CD8-positive, alpha-beta memory T cell (primary cell): Measurements from ENCODE around the gene NHLRC2. TPM values are rescaled to one million over a fixed set of nuclear protein-coding genes. Genes with fewer than 3 reads are reported as not detected.
"Not testable (repeated sequence)": the region's sequence is repeated elsewhere in the genome, so short reads cannot be mapped to it uniquely, and the experiment has no call there.

Source experiments
- CTCF ChIA-PET: fragments of 350-600 bp; sonication (Branson Sonifier 250); formaldehyde crosslinking; loops from one replicate; lab custom pipeline; 2021; ENCODE audit warnings: antibody characterized with exemption; lab: Charles Lee
- POLR2A ChIA-PET: fragments of 350-600 bp; sonication (Branson Sonifier 250); formaldehyde crosslinking; loops from one replicate; lab custom pipeline; 2021; ENCODE audit warnings: antibody characterized with exemption; lab: Charles Lee
- DNase-seq, 5 donors: peaks; one replicate each; pipeline versions ENCODE4 v3.0.0 to v3.0.0-alpha.2; 2020 to 2022; ENCODE audit warnings: mixed read lengths in 1 of 5
- H3K27ac ChIP-seq: one replicate; pipeline ENCODE4 v1.7.0; 2013; ENCODE audit warnings: low read depth, mild to moderate bottlenecking, low read length, moderate library complexity
- H3K27me3 ChIP-seq: 2 replicates; pipeline ENCODE4 v1.7.0; 2013; ENCODE audit warnings: low read length, mild to moderate bottlenecking; ENCODE audit not compliant: insufficient read depth, poor library complexity, severe bottlenecking
- H3K36me3 ChIP-seq: 2 replicates; pipeline ENCODE4 v1.7.0; 2013; ENCODE audit warnings: mild to moderate bottlenecking, low read length, moderate library complexity; ENCODE audit not compliant: insufficient read depth
- H3K4me1 ChIP-seq: 2 replicates; pipeline ENCODE4 v1.7.0; 2013; ENCODE audit warnings: mild to moderate bottlenecking, low read length, moderate library complexity; ENCODE audit not compliant: insufficient read depth
- H3K4me3 ChIP-seq: 2 replicates; pipeline ENCODE4 v1.7.0; 2013; ENCODE audit warnings: mild to moderate bottlenecking, low read length
- H3K9me3 ChIP-seq: 2 replicates; pipeline ENCODE4 v1.7.0; 2013; ENCODE audit warnings: mild to moderate bottlenecking, low read length
- H3K27ac Mint-ChIP-seq, 8 donors: one replicate each; pipeline ENCODE4 v1.8.0; 2020 to 2021; ENCODE audit warnings: mixed read lengths in 8 of 8, mild to moderate bottlenecking in 6 of 8, inconsistent platforms in 3 of 8, moderate library complexity in 3 of 8
- H3K27me3 Mint-ChIP-seq, 2 donors: one replicate each; pipeline ENCODE4 v1.8.0; 2020 to 2021; ENCODE audit warnings: mixed read lengths in 2 of 2, mild to moderate bottlenecking in 1 of 2, moderate library complexity in 1 of 2
- H3K36me3 Mint-ChIP-seq, 3 donors: one replicate each; pipeline ENCODE4 v1.8.0; 2020 to 2021; ENCODE audit warnings: mixed read lengths in 3 of 3, inconsistent platforms in 1 of 3, mild to moderate bottlenecking in 1 of 3
- H3K4me1 Mint-ChIP-seq, 3 donors: one replicate each; pipeline ENCODE4 v1.8.0; 2020 to 2021; ENCODE audit warnings: mixed read lengths in 3 of 3, inconsistent platforms in 1 of 3, mild to moderate bottlenecking in 1 of 3
- H3K4me3 Mint-ChIP-seq, 7 donors: one replicate each; pipeline ENCODE4 v1.8.0; 2020 to 2021; ENCODE audit warnings: mixed read lengths in 7 of 7, mild to moderate bottlenecking in 6 of 7, moderate library complexity in 4 of 7, inconsistent platforms in 2 of 7
- H3K9me3 Mint-ChIP-seq, 5 donors: one replicate each; pipeline ENCODE4 v1.8.0; 2020 to 2022; ENCODE audit warnings: mixed read lengths in 5 of 5, mild to moderate bottlenecking in 3 of 5, moderate library complexity in 2 of 5, inconsistent platforms in 1 of 5
- polyA plus RNA-seq: library from polyadenylated mRNA; unstranded; fragments of 300-500 nt; fragmentation: Illumina TruSeq; gene quantifications from one replicate; pipeline ENCODE4 v1.2.3, GENCODE V29; 2021
- total RNA-seq, 2 experiments: library from RNA; stranded (reverse); gene quantifications; one replicate each; pipeline ENCODE4 v1.2.3, GENCODE V29; 2021

Gene NHLRC2
- total and polyA plus RNA-seq, 3 experiments from 2014 or later: 7.3 to 33.1 (median 30.8) TPM

DNA sequence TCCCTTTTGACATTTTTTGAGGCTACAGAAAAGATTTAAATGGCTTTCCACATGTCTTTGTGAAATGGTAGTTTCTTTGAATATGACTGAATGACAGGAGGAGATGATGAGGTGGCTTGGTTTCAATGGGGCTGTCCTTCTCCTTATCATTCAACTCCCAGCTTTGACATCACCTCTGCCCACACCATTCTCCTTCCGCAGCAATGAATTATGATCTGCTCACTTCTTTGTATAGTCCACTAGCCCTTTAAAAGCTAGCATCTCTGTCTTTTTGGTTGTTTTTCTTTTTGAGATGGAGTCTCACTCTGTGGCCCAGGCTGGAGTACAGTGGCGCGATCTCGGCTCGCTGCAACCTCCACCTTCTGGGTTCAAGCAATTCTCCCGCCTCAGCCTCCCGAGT, 32.3 kb upstream of the NHLRC2 start:
- Mint-ChIP-seq H3K27me3 (peaks cover 2 to 16% of the 10 kb centered on the region in 2 donors), H3K4me3 (no peak overlapping the region), H3K27ac (no peak overlapping the region), H3K36me3 (no peaks in the 10 kb centered on the region), H3K4me1 (no peaks in the 10 kb centered on the region), H3K9me3 (no peaks in the 10 kb centered on the region)
- no peak for DNase-seq
- no peaks in the 10 kb centered on the region for H3K9me3 ChIP-seq
- H3K36me3 ChIP-seq: no peaks in the 10 kb centered on the region
- CTCF ChIA-PET: no interaction called here
- H3K4me1 ChIP-seq: no peaks in the 10 kb centered on the region
- no peaks in the 10 kb centered on the region for H3K27me3 ChIP-seq
- POLR2A ChIA-PET: no interaction called here
- H3K4me3 ChIP-seq: no peak overlapping the region
- H3K27ac ChIP-seq: no peak overlapping the region

DNA sequence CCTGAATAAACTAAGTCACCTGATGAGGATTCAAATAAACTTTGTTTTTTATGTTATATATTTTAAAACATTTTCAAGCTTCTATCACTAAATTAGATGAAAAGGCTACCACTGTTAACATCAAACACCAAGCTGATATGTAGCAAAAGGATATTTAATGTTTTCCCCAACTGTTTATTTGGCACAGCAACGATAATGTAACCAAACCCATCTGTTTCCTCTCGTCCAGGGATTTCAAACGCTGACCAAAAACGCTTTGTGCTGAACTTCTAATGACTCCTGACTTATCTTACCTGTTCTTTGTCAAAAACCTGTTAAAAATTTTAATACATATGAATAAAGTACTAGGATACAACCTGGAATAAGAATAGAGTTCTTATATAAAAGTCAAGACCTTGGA, 31.1 kb upstream of the NHLRC2 start:
- H3K27ac Mint-ChIP-seq: no peak overlapping the region
- H3K36me3 ChIP-seq: no peaks in the 10 kb centered on the region
- no peak overlapping the region for H3K4me3 Mint-ChIP-seq
- H3K36me3 Mint-ChIP-seq: no peaks in the 10 kb centered on the region
- H3K9me3 Mint-ChIP-seq: no peaks in the 10 kb centered on the region
- H3K27me3 ChIP-seq: no peaks in the 10 kb centered on the region
- ChIA-PET CTCF (no interaction called here), POLR2A (no interaction called here)
- H3K9me3 ChIP-seq: no peaks in the 10 kb centered on the region
- H3K27ac ChIP-seq: no peak overlapping the region
- H3K4me3 ChIP-seq: no peak overlapping the region
- no peak for DNase-seq
- peaks cover 0 to 16% of the 10 kb centered on the region in 2 donors for H3K27me3 Mint-ChIP-seq
- H3K4me1 ChIP-seq: no peaks in the 10 kb centered on the region
- no peaks in the 10 kb centered on the region for H3K4me1 Mint-ChIP-seq

DNA sequence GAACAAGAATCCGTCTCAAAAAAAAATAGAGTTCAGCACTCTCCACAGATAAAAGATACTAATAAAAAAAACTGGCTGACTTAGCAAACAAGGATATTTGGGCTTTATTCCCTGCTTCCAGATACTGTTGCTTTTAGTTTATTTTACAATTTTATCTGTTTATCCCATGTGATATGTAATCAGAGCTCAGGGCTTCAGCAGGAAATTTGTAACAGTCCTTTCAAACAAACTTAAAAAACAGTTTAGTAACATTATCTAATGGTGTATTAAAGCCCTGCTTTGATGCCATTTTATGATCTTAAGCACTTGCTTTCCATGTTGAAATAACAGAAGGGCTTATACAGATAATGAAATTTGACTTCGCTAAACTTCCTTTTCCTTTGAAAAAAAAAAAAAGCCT, 28.7 kb upstream of the NHLRC2 start:
- H3K4me3 Mint-ChIP-seq: no peak overlapping the region
- ChIA-PET CTCF (no interaction called here), POLR2A (no interaction called here)
- H3K27ac Mint-ChIP-seq: no peak overlapping the region
- H3K4me1 Mint-ChIP-seq: no peaks in the 10 kb centered on the region
- DNase-seq: no peak
- H3K27me3 ChIP-seq: no peaks in the 10 kb centered on the region
- no peaks in the 10 kb centered on the region for H3K9me3 ChIP-seq
- no peaks in the 10 kb centered on the region for H3K36me3 ChIP-seq
- H3K9me3 Mint-ChIP-seq: no peaks in the 10 kb centered on the region
- H3K4me1 ChIP-seq: no peaks in the 10 kb centered on the region
- peaks cover 0 to 16% of the 10 kb centered on the region in 2 donors for H3K27me3 Mint-ChIP-seq
- no peak overlapping the region for H3K4me3 ChIP-seq
- H3K27ac ChIP-seq: no peak overlapping the region
- H3K36me3 Mint-ChIP-seq: no peaks in the 10 kb centered on the region

DNA sequence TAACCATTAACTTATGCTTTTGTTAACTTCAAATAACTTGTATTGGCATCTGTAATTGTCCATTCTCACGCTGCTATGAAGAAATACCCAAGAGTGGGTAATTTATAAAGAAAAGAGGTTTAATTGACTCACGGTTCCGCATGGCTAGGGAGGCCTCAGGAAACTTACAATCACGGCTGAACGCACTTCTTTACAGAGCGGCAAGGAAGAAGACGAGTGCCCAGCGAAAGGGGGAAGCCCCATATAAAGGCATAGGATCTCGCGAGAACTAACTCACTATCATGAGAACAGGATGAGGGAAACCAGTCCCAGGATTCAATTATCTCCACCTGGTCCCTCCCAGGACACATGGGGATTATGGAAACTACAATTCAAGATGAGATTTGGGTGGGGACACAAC, 25.9 kb upstream of the NHLRC2 start:
- H3K27me3 Mint-ChIP-seq, H3K4me1 Mint-ChIP-seq, H3K36me3 ChIP-seq, DNase-seq, H3K9me3 ChIP-seq, H3K4me3 Mint-ChIP-seq, CTCF ChIA-PET, H3K4me1 ChIP-seq, H3K27ac ChIP-seq, H3K9me3 Mint-ChIP-seq, H3K27me3 ChIP-seq, H3K4me3 ChIP-seq, H3K36me3 Mint-ChIP-seq, POLR2A ChIA-PET: not testable (repeated sequence)
- peak overlapping the region in 1 of 8 donors; percentile 54 for H3K27ac Mint-ChIP-seq

DNA sequence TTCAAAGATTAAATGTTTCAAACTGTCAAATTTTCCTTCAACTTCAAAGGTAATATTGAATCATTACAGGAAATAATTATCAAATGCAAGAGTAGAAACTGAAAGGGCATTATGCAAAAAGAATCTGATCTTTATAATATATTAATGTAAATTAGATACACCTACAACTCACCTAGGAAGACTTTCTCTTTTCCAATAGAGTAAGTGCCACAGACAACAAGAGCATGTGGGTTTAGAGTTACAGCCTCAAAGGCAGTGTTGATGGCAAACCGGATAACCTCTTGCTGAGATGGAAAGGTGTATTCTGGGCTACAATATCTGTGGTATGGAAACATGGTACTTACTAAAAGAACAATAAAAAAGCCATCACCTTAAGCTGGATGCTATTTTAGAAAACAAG, 12.3 kb upstream of the NHLRC2 start:
- Histone ChIP-seq H3K9me3 (no peaks in the 10 kb centered on the region), H3K4me3 (no peak overlapping the region), H3K27ac (no peak overlapping the region), H3K27me3 (no peaks in the 10 kb centered on the region), H3K4me1 (no peaks in the 10 kb centered on the region), H3K36me3 (no peaks in the 10 kb centered on the region)
- ChIA-PET CTCF (no interaction called here), POLR2A (no interaction called here)
- Mint-ChIP-seq H3K4me3 (no peak overlapping the region), H3K27ac (no peak overlapping the region), H3K36me3 (peaks cover 7 to 52% (median 17%) of the 10 kb centered on the region in 3 donors), H3K4me1 (no peaks in the 10 kb centered on the region), H3K9me3 (no peaks in the 10 kb centered on the region), H3K27me3 (no peaks in the 10 kb centered on the region)
- no peak for DNase-seq

DNA sequence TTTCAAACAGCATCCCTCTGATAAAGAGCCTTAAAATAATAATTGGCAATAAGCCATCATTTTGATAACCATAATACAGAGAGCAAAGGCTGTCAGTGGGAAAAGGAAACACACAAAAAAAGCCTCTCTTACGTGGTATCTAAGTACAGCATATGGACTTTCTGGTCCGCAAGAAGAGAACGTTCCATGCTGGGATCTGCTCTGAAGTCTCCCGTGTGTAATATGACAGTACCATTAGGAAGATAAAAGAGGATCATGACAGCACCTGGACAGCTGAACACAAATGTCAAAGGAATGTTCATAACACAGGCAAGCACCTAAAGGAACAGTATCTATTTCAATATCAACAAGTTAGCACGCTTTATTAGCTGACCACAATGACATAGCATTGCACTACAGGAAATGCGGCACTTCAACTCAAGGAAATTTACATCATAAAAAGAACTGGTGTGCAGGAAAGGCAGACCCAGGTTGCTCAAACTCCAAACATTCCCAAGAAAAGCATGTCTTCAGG, 10.4 kb upstream of the NHLRC2 start:
- DNase-seq: no peak
- Histone ChIP-seq H3K27me3 (no peaks in the 10 kb centered on the region), H3K4me3 (no peak overlapping the region), H3K9me3 (no peaks in the 10 kb centered on the region), H3K36me3 (no peaks in the 10 kb centered on the region), H3K27ac (no peak overlapping the region), H3K4me1 (no peaks in the 10 kb centered on the region)
- POLR2A ChIA-PET: no interaction called here
- no peak overlapping the region for H3K4me3 Mint-ChIP-seq
- peaks cover 3 to 12% (median 12%) of the 10 kb centered on the region in 3 donors for H3K4me1 Mint-ChIP-seq
- CTCF ChIA-PET: no interaction called here
- no peaks in the 10 kb centered on the region for H3K9me3 Mint-ChIP-seq
- peak overlapping the region in 1 of 8 donors; percentile 7 for H3K27ac Mint-ChIP-seq
- H3K36me3 Mint-ChIP-seq: peaks cover 7 to 46% (median 17%) of the 10 kb centered on the region in 3 donors
- H3K27me3 Mint-ChIP-seq: no peaks in the 10 kb centered on the region

DNA sequence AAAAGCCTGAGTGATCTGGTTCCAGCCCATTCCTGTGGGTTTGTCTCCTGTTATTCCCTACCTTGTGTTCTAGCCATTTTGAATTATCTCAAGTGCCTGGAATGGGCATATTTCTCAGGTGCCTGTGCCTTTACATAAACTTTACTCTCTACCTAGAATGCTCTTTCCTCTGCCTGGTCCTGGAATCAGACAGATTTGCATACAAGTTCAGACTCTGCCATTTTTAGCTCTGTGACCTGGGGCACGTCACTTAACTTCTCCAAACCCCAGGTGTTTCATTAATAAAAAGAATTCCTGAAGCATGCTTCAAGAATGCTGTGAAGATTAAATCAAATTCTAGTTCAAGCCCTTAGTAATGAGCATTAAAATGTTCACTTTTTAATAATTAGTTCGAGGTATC, 8.4 kb upstream of the NHLRC2 start:
- no peak overlapping the region for H3K4me3 ChIP-seq
- no peak for DNase-seq
- Mint-ChIP-seq H3K27me3 (no peaks in the 10 kb centered on the region), H3K27ac (peak overlapping the region in 1 of 8 donors; percentile 40), H3K9me3 (no peaks in the 10 kb centered on the region), H3K36me3 (peaks cover 5 to 36% (median 7%) of the 10 kb centered on the region in 3 donors), H3K4me3 (no peak overlapping the region), H3K4me1 (peaks cover 11 to 27% (median 25%) of the 10 kb centered on the region in 3 donors)
- ChIA-PET CTCF (no interaction called here), POLR2A (no interaction called here)
- no peaks in the 10 kb centered on the region for H3K36me3 ChIP-seq
- H3K27ac ChIP-seq: no peak overlapping the region
- no peaks in the 10 kb centered on the region for H3K27me3 ChIP-seq
- H3K4me1 ChIP-seq: peaks cover 3% of the 10 kb centered on the region
- no peaks in the 10 kb centered on the region for H3K9me3 ChIP-seq

DNA sequence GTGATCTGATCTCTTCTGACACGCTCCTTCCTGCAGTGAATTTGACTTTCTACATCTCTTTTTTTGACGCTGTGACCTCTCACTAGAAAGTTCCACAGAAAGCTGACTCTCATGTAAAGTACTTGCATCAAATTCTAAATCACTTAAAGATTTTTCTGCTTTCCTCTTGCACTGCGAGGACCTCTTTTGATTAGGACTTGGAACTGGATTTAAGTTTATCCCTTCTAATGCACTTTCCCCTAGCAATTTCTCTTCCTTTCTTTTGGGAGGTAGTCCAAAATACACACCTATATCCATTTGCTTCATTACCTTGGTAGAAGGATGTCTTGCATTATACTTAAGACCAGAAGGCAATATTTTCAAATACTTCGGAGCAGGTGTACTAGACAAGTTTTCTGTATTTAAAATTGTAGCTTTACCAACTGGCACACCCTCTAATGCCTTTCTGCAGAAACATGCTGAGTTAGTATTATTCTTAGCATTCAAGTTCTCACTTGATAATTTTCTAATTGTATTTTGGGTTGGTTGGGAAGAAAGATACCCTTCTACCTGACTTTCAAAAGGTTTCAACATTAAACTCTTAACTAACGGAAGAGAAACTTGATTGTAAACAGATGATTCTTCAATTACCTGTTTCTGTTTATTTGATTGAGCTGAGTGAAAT, 5.2 kb upstream of the NHLRC2 start:
- DNase-seq: no peak

More for the DNA sequence above, 5.2 kb upstream of the NHLRC2 start:
- Mint-ChIP-seq H3K4me3 (no peak overlapping the region), H3K27ac (peak overlapping the region in 2 of 8 donors; percentile 15 to 29), H3K36me3 (peaks cover 4 to 28% (median 5%) of the 10 kb centered on the region in 3 donors), H3K27me3 (no peaks in the 10 kb centered on the region), H3K4me1 (peaks cover 31 to 56% (median 45%) of the 10 kb centered on the region in 3 donors), H3K9me3 (no peaks in the 10 kb centered on the region)
- Histone ChIP-seq H3K4me3 (no peak overlapping the region), H3K9me3 (no peaks in the 10 kb centered on the region), H3K27ac (no peak overlapping the region), H3K4me1 (peaks cover 21% of the 10 kb centered on the region), H3K27me3 (no peaks in the 10 kb centered on the region), H3K36me3 (no peaks in the 10 kb centered on the region)
- ChIA-PET CTCF (no interaction called here), POLR2A (no interaction called here)
